DMS114 treated with DMSO at 0.1 percent for 48 hours (cell line): ENCODE data around the gene NT5M.
"Not testable (repeated sequence)": the region's sequence is repeated elsewhere in the genome, so short reads cannot be mapped to it uniquely, and the experiment has no call there.

ENCODE experiments used
- DNase-seq: peaks from one replicate; lab custom pipeline; 2025; ENCODE audit not compliant: unreplicated experiment; lab: John Stamatoyannopoulos, UW

The NT5M gene

GRCh38 chr17:17303010-17303846 is at the start of gene NT5M:
Gene NT5M (plus strand): TSS chr17:17303373. CDS start chr17:17303551, 178 bp downstream.
- DNase-seq: peak; percentile 22

- DNase-seq: no peak
Observed at GRCh38 chr17:17253406-17253805, 49.8 kb upstream of the NT5M start.

GRCh38 chr17:17254036-17254435 is 49.1 kb upstream of the NT5M start:
- no peak for DNase-seq

GRCh38 chr17:17255689-17256088 is 47.5 kb upstream of the NT5M start:
- DNase-seq: not testable (repeated sequence)

- no peak for DNase-seq
Observed at GRCh38 chr17:17256316-17256715, 46.9 kb upstream of the NT5M start.

GRCh38 chr17:17258011-17258410 is 45.2 kb upstream of the NT5M start:
- DNase-seq: no peak

GRCh38 chr17:17258998-17259397 is 44.2 kb upstream of the NT5M start:
- no peak for DNase-seq

GRCh38 chr17:17264430-17264829 is 38.7 kb upstream of the NT5M start:
- DNase-seq: no peak

GRCh38 chr17:17269926-17270773 is 33.0 kb upstream of the NT5M start:
- DNase-seq: no peak

GRCh38 chr17:17275971-17276370 is 27.2 kb upstream of the NT5M start:
- no peak for DNase-seq

GRCh38 chr17:17277431-17277830 is 25.7 kb upstream of the NT5M start:
- DNase-seq: not testable (repeated sequence)

- no peak for DNase-seq
Observed at GRCh38 chr17:17279316-17279715, 23.9 kb upstream of the NT5M start.

GRCh38 chr17:17280613-17281549 is 22.3 kb upstream of the NT5M start, which contains the start of gene COPS3:
Gene COPS3 (minus strand): TSS chr17:17281246. CDS start chr17:17281186, 60 bp downstream.
- peak; percentile 63 for DNase-seq

GRCh38 chr17:17285951-17286350 is 17.2 kb upstream of the NT5M start:
- DNase-seq: no peak

GRCh38 chr17:17289086-17289485 is 14.1 kb upstream of the NT5M start:
- DNase-seq: no peak

- DNase-seq: no peak
Observed at GRCh38 chr17:17289701-17290100, 13.5 kb upstream of the NT5M start.

GRCh38 chr17:17295141-17295540 is 8.0 kb upstream of the NT5M start:
- no peak for DNase-seq

- DNase-seq: no peak
Observed at GRCh38 chr17:17297217-17297616, 6.0 kb upstream of the NT5M start.

GRCh38 chr17:17298108-17298507 is 5.1 kb upstream of the NT5M start:
- no peak for DNase-seq

- DNase-seq: peak; percentile 24
Observed at GRCh38 chr17:17300624-17301568, 2.3 kb upstream of the NT5M start.
